ENCODE data around the gene BARHL1. TPM values are rescaled to one million over a fixed set of nuclear protein-coding genes. Genes with fewer than 3 reads are reported as not detected.

The BARHL1 gene
- polyA plus RNA-seq, 1 of the 3 experiments (the other 2 are of a cell fraction): not detected

- Histone ChIP-seq H3K9ac (no peak overlapping the region), H3K4me1 (ENCODE audit: control insufficient read depth in 1 of 2, insufficient read depth in 2 of 2, low read depth in 1 of 2, low read length in 1 of 2) (no peaks in the 10 kb centered on the region; a peak in 1 of 4 replicates), H3K27me3 (ENCODE audit: insufficient read depth) (peaks cover 6% of the 10 kb centered on the region; the same call in 1 of the 2 replicates), H3F3A (replicated peaks; ENCODE audit: insufficient read depth) (peaks cover 3% of the 10 kb centered on the region), H3K36me3 (replicated peaks in 1 of 2; ENCODE audit: control insufficient read depth in 1 of 2, insufficient read depth in 2 of 2, low read length in 1 of 2) (peaks cover 0 to 58% of the 10 kb centered on the region in 2 experiments), H3K4me2 (no peak overlapping the region), H3K79me2 (ENCODE audit: insufficient read depth) (no peaks in the 10 kb centered on the region), H4K20me1 (ENCODE audit: insufficient read depth) (peaks cover 10% of the 10 kb centered on the region; the same call in 1 of the 2 replicates), H3K27ac (ENCODE audit: low read depth in 2 of 2, low read length in 1 of 2) (no peak overlapping the region), H3K4me3 (ENCODE audit: low read depth in 2 of 2, low read length in 1 of 2) (no peak overlapping the region), H3K9me2 (no peaks in the 10 kb centered on the region), H2AFZ (ENCODE audit: low read depth) (no peak overlapping the region), H3K9me3 (no peaks in the 10 kb centered on the region)
- TF ChIP-seq POLR2AphosphoS5 (IDR thresholded peaks at IDR 0.05; ENCODE audit: low read depth, low read length): no peak
- DNase-seq: no peak
- CTCF ChIA-PET: interaction anchor here (1.6 kb wide), 1 partner anchor 21 kb away, joined by 3 read pairs; no protein-coding TSS in a partner anchor
- POLR2A ChIA-PET: no interaction called here
- 92% methylated on average over 6 of the region's 6 CpGs for WGBS (ENCODE audit: low lambda C conversion rate)
Observed at GRCh38 chr9:132595319-132595718, 12.9 kb downstream of the BARHL1 start.

- CTCF ChIA-PET: no interaction called here
- H3K9ac ChIP-seq: no peak overlapping the region
- H3K9me2 ChIP-seq: no peaks in the 10 kb centered on the region
- H3K79me2 ChIP-seq (ENCODE audit: insufficient read depth): no peaks in the 10 kb centered on the region
- no peak for TF ChIP-seq CTCF (IDR thresholded peaks at IDR 0.05)
- no peak for TF ChIP-seq EZH2phosphoT487 (IDR thresholded peaks at IDR 0.05; ENCODE audit: borderline replicate concordance, low read depth)
- no peak for TF ChIP-seq TEAD4 (IDR thresholded peaks at IDR 0.05; ENCODE audit: borderline replicate concordance, insufficient read depth)
- DNase-seq: no peak
- H3K27ac ChIP-seq (ENCODE audit: low read depth in 2 of 2, low read length in 1 of 2): no peak overlapping the region
- H3K27me3 ChIP-seq (ENCODE audit: insufficient read depth): no peaks in the 10 kb centered on the region
- peaks cover 4 to 67% of the 10 kb centered on the region in 2 experiments for H3K36me3 ChIP-seq (replicated peaks in 1 of 2; ENCODE audit: control insufficient read depth in 1 of 2, insufficient read depth in 2 of 2, low read length in 1 of 2)
- H3F3A ChIP-seq (replicated peaks; ENCODE audit: insufficient read depth): peaks cover 3% of the 10 kb centered on the region
- H3K9me3 ChIP-seq: no peaks in the 10 kb centered on the region
- no peak overlapping the region for H3K4me2 ChIP-seq
- H2AFZ ChIP-seq (ENCODE audit: low read depth): no peak overlapping the region
- no peaks in the 10 kb centered on the region for H3K4me1 ChIP-seq (ENCODE audit: control insufficient read depth in 1 of 2, insufficient read depth in 2 of 2, low read depth in 1 of 2, low read length in 1 of 2)
- no peak overlapping the region for H3K4me3 ChIP-seq (ENCODE audit: low read depth in 2 of 2, low read length in 1 of 2)
- H4K20me1 ChIP-seq (ENCODE audit: insufficient read depth): peaks cover 10% of the 10 kb centered on the region; the same call in 1 of the 2 replicates
- 75% methylated on average over 3 of the region's 3 CpGs for WGBS (ENCODE audit: low lambda C conversion rate)
- POLR2A ChIA-PET: no interaction called here
Observed at GRCh38 chr9:132596200-132596599, 13.8 kb downstream of the BARHL1 start.

- H3K27ac ChIP-seq (ENCODE audit: low read depth in 2 of 2, low read length in 1 of 2): no peak overlapping the region
- H4K20me1 ChIP-seq (ENCODE audit: insufficient read depth): 0 out of 2 replicates have a peak, but pooled peaks cover 1% of the 10 kb centered on the region
- H2AFZ ChIP-seq (ENCODE audit: low read depth): no peak overlapping the region
- peaks cover 4 to 73% of the 10 kb centered on the region in 2 experiments for H3K36me3 ChIP-seq (replicated peaks in 1 of 2; ENCODE audit: control insufficient read depth in 1 of 2, insufficient read depth in 2 of 2, low read length in 1 of 2)
- POLR2A ChIA-PET: interaction anchor here (0.5 kb wide), 1 partner anchor 1392 kb away, joined by 3 read pairs; no protein-coding TSS in a partner anchor
- no peaks in the 10 kb centered on the region for H3K4me1 ChIP-seq (ENCODE audit: control insufficient read depth in 1 of 2, insufficient read depth in 2 of 2, low read depth in 1 of 2, low read length in 1 of 2)
- H3K9ac ChIP-seq: no peak overlapping the region
- H3K4me2 ChIP-seq: no peak overlapping the region
- H3K79me2 ChIP-seq (ENCODE audit: insufficient read depth): no peaks in the 10 kb centered on the region
- CTCF ChIA-PET: no interaction called here
- 99% methylated on average over 10 of the region's 16 CpGs for WGBS (ENCODE audit: low lambda C conversion rate)
- H3K9me2 ChIP-seq: no peaks in the 10 kb centered on the region
- DNase-seq: no peak
- H3K9me3 ChIP-seq: no peaks in the 10 kb centered on the region
- peaks cover 3% of the 10 kb centered on the region for H3F3A ChIP-seq (replicated peaks; ENCODE audit: insufficient read depth)
- H3K4me3 ChIP-seq (ENCODE audit: low read depth in 2 of 2, low read length in 1 of 2): no peak overlapping the region
- H3K27me3 ChIP-seq (ENCODE audit: insufficient read depth): no peaks in the 10 kb centered on the region
- no peak for TF ChIP-seq YY1 (IDR thresholded peaks at IDR 0.05; ENCODE audit: low read depth)
- TF ChIP-seq USF1 (IDR thresholded peaks at IDR 0.05; ENCODE audit: borderline replicate concordance, low read depth): no peak
- no peak for TF ChIP-seq RFX5 (IDR thresholded peaks at IDR 0.05; ENCODE audit: low read length)
- no peak for TF ChIP-seq FOXM1 (IDR thresholded peaks at IDR 0.05; ENCODE audit: low read depth)
- no peak for TF ChIP-seq IRF3 (IDR thresholded peaks at IDR 0.05; ENCODE audit: low read depth, low read length)
- no peak for TF ChIP-seq ELF1 (IDR thresholded peaks at IDR 0.05)
- no peak for TF ChIP-seq RCOR1 (IDR thresholded peaks at IDR 0.05; ENCODE audit: low read length)
- no peak for TF ChIP-seq RXRA (IDR thresholded peaks at IDR 0.05; ENCODE audit: borderline replicate concordance, low read depth)
- no peak for TF ChIP-seq CTCF (IDR thresholded peaks at IDR 0.05)
- no peak for TF ChIP-seq PBX3 (IDR thresholded peaks at IDR 0.05)
Observed at GRCh38 chr9:132597073-132597775, 14.8 kb downstream of the BARHL1 start.

Measured in SK-N-SH (cell line).